Fibroblast of skin of back (primary cell): ENCODE measurements around the gene CYRIA.

Experiments
- DNase-seq: peaks from one replicate; pipeline ENCODE4 v3.0.0-alpha.2; 2013

Gene CYRIA

GRCh38 chr2:16666449-16666801 is 791 bp upstream of the CYRIA start:
- peak; percentile 39 for DNase-seq

- DNase-seq = no peak
Measured at GRCh38 chr2:16664809-16665747, 556 bp downstream of the CYRIA start.

DNA sequence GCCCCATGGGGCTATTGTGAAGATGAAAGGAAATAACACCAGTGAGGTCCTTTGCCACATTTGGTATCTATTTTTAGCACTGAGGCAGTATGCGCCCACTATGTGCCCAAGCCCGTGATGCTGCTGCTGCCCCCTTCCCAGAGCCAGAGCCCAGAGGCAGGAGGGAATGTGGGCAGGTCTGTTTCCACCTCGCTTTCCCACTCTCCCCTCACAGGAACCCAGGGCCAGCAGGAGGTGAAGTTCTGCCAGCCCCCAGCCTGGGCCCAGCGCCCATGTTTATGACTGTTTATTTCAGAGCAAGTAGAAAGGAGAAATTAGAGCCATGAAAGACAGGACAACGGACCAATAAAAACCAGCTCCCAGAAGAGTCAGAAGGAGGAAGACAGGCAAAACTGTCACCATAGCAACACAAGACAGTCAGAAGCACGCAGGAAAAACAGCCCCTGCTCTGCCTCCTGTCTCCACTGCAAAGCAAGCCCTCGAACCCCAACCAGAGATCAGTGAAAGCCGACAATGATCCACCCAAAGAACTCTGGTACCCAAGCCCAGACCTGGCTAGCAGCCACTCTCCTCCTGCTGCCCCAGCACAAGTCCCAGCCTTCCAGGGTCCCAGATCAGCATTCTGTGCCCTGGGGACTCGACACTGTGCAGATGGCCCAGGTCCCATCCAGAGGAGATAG is 1.4 kb downstream of the CYRIA start:
- DNase-seq = peak; percentile 57

- DNase-seq = no peak
Measured at GRCh38 chr2:16663121-16663905, 2.3 kb downstream of the CYRIA start.

GRCh38 chr2:16661936-16662839 is 3.4 kb downstream of the CYRIA start:
- peak; percentile 23 for DNase-seq

GRCh38 chr2:16661526-16661925 is 4.1 kb downstream of the CYRIA start:
- no peak for DNase-seq

GRCh38 chr2:16660556-16660955 is 5.1 kb downstream of the CYRIA start:
- no peak for DNase-seq

GRCh38 chr2:16660114-16660513 is 5.5 kb downstream of the CYRIA start:
- DNase-seq = no peak

- no peak for DNase-seq
Measured at GRCh38 chr2:16658076-16658739, 7.4 kb downstream of the CYRIA start.

GRCh38 chr2:16657671-16658070 is 8.0 kb downstream of the CYRIA start:
- DNase-seq = no peak

- DNase-seq = no peak
Measured at GRCh38 chr2:16656784-16657391, 8.7 kb downstream of the CYRIA start.

- no peak for DNase-seq
Measured at GRCh38 chr2:16655905-16656642, 9.6 kb downstream of the CYRIA start.

- DNase-seq = no peak
Measured at GRCh38 chr2:16655445-16655837, 10.2 kb downstream of the CYRIA start.

- no peak for DNase-seq
Measured at GRCh38 chr2:16654833-16655444, 10.7 kb downstream of the CYRIA start.

- no peak for DNase-seq
Measured at GRCh38 chr2:16653799-16654198, 11.8 kb downstream of the CYRIA start.

DNA sequence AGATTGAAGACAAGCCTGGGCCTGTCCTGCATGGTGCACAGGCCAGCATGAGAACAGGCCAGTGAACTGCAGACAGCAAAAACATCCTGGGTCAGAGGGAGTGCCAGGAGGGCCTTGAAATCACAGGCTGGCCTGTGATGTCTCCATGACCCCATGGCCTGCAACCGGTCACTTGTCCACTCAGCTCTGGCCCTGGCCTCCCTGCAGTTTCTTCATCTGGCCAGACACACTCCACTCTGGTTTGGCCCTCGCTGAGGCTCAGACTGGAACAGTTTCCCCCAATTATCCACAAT is 12.6 kb downstream of the CYRIA start:
- no peak for DNase-seq

DNA sequence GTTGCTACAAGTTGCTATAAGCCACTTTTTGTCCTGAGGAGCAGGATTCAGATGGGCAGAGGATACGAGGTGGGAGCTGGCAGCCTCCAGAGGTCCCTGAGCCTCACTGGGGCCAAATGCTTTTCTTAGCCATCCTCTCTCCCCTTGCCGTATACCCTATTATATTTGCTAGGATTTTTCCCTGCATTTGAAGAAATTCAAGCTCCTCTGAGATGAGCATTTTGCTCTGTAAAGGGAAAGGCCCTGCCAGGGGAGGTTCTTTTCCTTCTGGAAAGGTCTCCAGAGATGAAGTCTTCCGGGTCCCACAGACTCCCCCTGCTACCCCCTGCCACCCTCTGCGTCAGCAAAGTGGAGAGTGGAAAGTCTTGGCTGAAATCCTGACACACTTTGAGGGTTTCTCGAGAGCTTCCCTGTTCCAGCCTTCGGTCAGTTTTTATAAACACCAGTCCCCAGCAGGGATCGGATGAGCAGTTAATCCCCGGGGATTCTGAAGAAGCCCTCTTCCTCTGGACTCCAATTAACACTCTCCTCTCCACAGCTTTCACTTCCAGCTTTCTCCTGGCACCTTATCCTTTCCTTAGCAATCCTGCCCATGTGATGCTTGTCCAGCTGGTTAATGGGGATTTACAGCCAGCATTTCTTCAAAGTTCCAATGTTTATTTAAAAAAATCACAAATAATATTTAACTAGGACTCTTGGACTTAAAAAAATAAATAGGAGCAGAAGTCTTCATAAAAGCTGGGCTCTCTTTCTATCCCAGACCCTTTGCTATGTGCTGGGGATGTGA is 13.1 kb downstream of the CYRIA start:
- peak; percentile 47 for DNase-seq

GRCh38 chr2:16650287-16651249 is 15.1 kb downstream of the CYRIA start:
- peak; percentile 81 for DNase-seq
